Right lobe of liver (tissue), 6 donors: ENCODE results near the gene MYOM3. TPM values are rescaled to one million over a fixed set of nuclear protein-coding genes. Genes with fewer than 3 reads are reported as not detected.

ENCODE experiments used
- ATAC-seq, 4 donors: fragments of 200-7000 bp; cut with Tn5 transposase; one replicate each; pipeline ENCODE4 v1.9.1; 2020; ENCODE audit warnings: mild to moderate bottlenecking in 4 of 4, moderate library complexity in 4 of 4
- DNase-seq, 3 donors: peaks; one replicate each; pipeline ENCODE4 v3.0.0-alpha.2; 2020
- H3K27ac ChIP-seq, 3 donors: fragments of 200-600 bp; one replicate each; pipeline ENCODE4 v1.8.0; 2022
- H3K27me3 ChIP-seq, 2 donors: fragments of 200-600 bp; one replicate each; pipeline ENCODE4 v1.8.0; 2022
- H3K36me3 ChIP-seq, 4 donors: fragments of 200-600 bp; sonication (generic) in 1 of 4; one replicate each; pipeline versions ENCODE4 v1.5.1 to v1.8.0; 2017 to 2022; ENCODE audit warnings: control low read depth in 1 of 4
- H3K4me1 ChIP-seq, 4 donors: fragments of 200-600 bp; sonication (generic) in 1 of 4; one replicate each; pipeline versions ENCODE4 v1.5.1 to v1.8.0; 2017 to 2022; ENCODE audit warnings: control low read depth in 1 of 4
- H3K4me3 ChIP-seq, 3 donors: fragments of 200-600 bp; one replicate each; pipeline ENCODE4 v1.8.0; 2022
- H3K9me3 ChIP-seq, 4 donors: fragments of 200-600 bp; sonication (generic) in 1 of 4; one replicate each; pipeline versions ENCODE4 v1.5.1 to v1.8.0; 2017 to 2022; ENCODE audit warnings: control low read depth in 1 of 4
- CTCF ChIP-seq, 4 donors: fragments of 200-600 bp in 3 of 4; fragments of 450-650 bp in 1 of 4; IDR thresholded peaks; one replicate each; pipeline versions ENCODE4 v1.5.1 to v1.8.0; 2016 to 2022; ENCODE audit warnings: antibody characterized with exemption in 4 of 4, mild to moderate bottlenecking in 2 of 4
- POLR2A ChIP-seq: fragments of 450-650 bp; IDR thresholded peaks from one replicate; pipeline ENCODE4 v1.6.1; 2017; ENCODE audit warnings: antibody characterized with exemption, mild to moderate bottlenecking
- WGBS: methylation state at CpG from one replicate; pipeline ENCODE4 v1.1.6; 2018; ENCODE audit warnings: low coverage, low lambda C conversion rate; ENCODE audit not compliant: insufficient coverage; ENCODE audit errors: missing lambda C conversion rate; 5-methylcytosine and 5-hydroxymethylcytosine counted together
- intact Hi-C, 2 donors: fragments of 100-400 bp; cut with DNase I; formaldehyde crosslinking; loops; one replicate each; pipeline versions ENCODE4 v1.11.2 to v1.14.1; 2022
- total RNA-seq, 6 experiments: library from RNA; depleted of rRNA in 2 of 6; stranded (reverse); fragments of >200 nt in 2 of 6; fragmentation: NEBNext Ultra II Directional in 3 of 6; extraction: Animal tissue kit (Norgen Biotek cat#: 25700) in 3 of 6; gene quantifications; one replicate each; pipeline versions ENCODE4 v1.1.0 to v1.2.4, GENCODE V29; 2016 to 2023
- donor health status: DM: no; HTN: yes; CAD: no.
- donor health status: DM: no; HTN: no; CAD: no.
- donor health status: DM: no; HTN: no; CAD: no.
- donor health status: DM: no; HTN: yes; CAD: no.
- donor health status: DM: no; HTN: yes; CAD: no.

MYOM3 gene
- total RNA-seq, 6 experiments from 2014 or later: 0.04 to 0.37 (median 0.13) TPM

GRCh38 chr1:24084050-24084449 is 27.9 kb downstream of the MYOM3 start:
- no peaks in the 10 kb centered on the region for H3K36me3 ChIP-seq
- H3K27me3 ChIP-seq: no peaks in the 10 kb centered on the region
- H3K4me3 ChIP-seq: no peak overlapping the region
- DNase-seq: no peak
- peaks cover 0 to 9% (median 2%) of the 10 kb centered on the region in 4 donors for H3K4me1 ChIP-seq
- ATAC-seq: no peak
- TF ChIP-seq CTCF (IDR thresholded peaks at IDR 0.05): no peak
- TF ChIP-seq POLR2A: no peak
- H3K27ac ChIP-seq: no peak overlapping the region
- H3K9me3 ChIP-seq: no peaks in the 10 kb centered on the region
- 71% methylated on average over 7 of the region's 7 CpGs for WGBS
- intact Hi-C loops: no loop called here

GRCh38 chr1:24082372-24082771 is 29.6 kb downstream of the MYOM3 start:
- 95% methylated on average over 4 of the region's 8 CpGs for WGBS
- H3K36me3 ChIP-seq: no peaks in the 10 kb centered on the region
- peaks cover 0 to 9% (median 2%) of the 10 kb centered on the region in 4 donors for H3K4me1 ChIP-seq
- TF ChIP-seq POLR2A (no peak), CTCF (IDR thresholded peaks at IDR 0.05) (no peak)
- intact Hi-C loops: no loop called here
- H3K27me3 ChIP-seq: no peaks in the 10 kb centered on the region
- ATAC-seq: no peak
- DNase-seq: no peak
- no peak overlapping the region for H3K27ac ChIP-seq
- H3K9me3 ChIP-seq: no peaks in the 10 kb centered on the region
- H3K4me3 ChIP-seq: no peak overlapping the region

- peak; percentile 79 to 91 (median 88) for DNase-seq
- Histone ChIP-seq H3K36me3 (no peaks in the 10 kb centered on the region), H3K27ac (no peak overlapping the region), H3K4me3 (no peak overlapping the region), H3K9me3 (no peaks in the 10 kb centered on the region), H3K27me3 (no peaks in the 10 kb centered on the region), H3K4me1 (peaks cover 0 to 9% (median 2%) of the 10 kb centered on the region in 4 donors)
- WGBS: 57% methylated on average over 5 of the region's 6 CpGs
- TF ChIP-seq CTCF (IDR thresholded peaks at IDR 0.05): no peak
- no peak for TF ChIP-seq POLR2A
- ATAC-seq: peak; percentile 92 to 99 (median 96)
- intact Hi-C loops: no loop called here
These were observed 30.7 kb downstream of the MYOM3 start for GRCh38 chr1:24081190-24081589.

GRCh38 chr1:24080131-24080530 is 31.8 kb downstream of the MYOM3 start:
- Histone ChIP-seq H3K36me3 (no peaks in the 10 kb centered on the region), H3K4me1 (peaks cover 0 to 9% (median 2%) of the 10 kb centered on the region in 4 donors), H3K9me3 (no peaks in the 10 kb centered on the region), H3K27ac (no peak overlapping the region), H3K27me3 (no peaks in the 10 kb centered on the region), H3K4me3 (no peak overlapping the region)
- ATAC-seq: peak in 1 of 4 donors; percentile 25
- no peak for DNase-seq
- intact Hi-C loops: no loop called here
- TF ChIP-seq POLR2A (no peak), CTCF (IDR thresholded peaks at IDR 0.05) (no peak)
- WGBS: 72% methylated on average over 6 of the region's 10 CpGs
